Measurements from ENCODE around the gene VSIG4.

VSIG4 gene

DNA sequence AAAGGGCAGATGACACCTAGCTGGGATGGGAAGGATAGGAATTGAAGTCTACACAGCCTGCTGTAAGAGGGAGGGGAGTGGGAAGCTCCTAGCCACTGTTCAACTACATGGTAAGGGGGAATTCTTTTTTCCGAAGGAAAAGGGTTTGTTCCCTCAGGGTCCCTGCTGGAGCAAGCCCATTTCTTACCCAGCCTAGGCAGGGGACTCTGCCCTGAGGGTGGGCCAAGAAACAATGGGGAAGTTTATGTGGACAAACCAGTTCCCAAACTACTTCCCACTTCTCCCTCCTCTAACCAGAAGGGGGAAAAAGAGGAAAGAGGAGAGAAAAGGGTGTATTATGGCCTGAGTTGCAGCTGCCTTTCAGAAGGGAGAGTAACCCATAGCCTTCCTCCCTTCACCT, 13.5 kb upstream of the VSIG4 start:
- H3K27ac ChIP-seq: no peak overlapping the region
- TF ChIP-seq, protein P1, sequence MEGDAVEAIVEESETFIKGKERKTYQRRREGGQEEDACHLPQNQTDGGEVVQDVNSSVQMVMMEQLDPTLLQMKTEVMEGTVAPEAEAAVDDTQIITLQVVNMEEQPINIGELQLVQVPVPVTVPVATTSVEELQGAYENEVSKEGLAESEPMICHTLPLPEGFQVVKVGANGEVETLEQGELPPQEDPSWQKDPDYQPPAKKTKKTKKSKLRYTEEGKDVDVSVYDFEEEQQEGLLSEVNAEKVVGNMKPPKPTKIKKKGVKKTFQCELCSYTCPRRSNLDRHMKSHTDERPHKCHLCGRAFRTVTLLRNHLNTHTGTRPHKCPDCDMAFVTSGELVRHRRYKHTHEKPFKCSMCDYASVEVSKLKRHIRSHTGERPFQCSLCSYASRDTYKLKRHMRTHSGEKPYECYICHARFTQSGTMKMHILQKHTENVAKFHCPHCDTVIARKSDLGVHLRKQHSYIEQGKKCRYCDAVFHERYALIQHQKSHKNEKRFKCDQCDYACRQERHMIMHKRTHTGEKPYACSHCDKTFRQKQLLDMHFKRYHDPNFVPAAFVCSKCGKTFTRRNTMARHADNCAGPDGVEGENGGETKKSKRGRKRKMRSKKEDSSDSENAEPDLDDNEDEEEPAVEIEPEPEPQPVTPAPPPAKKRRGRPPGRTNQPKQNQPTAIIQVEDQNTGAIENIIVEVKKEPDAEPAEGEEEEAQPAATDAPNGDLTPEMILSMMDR (IDR thresholded peaks at IDR 0.05): no peak
- TF ChIP-seq ZFX (IDR thresholded peaks at IDR 0.05; ENCODE audit: borderline replicate concordance): no peak

DNA sequence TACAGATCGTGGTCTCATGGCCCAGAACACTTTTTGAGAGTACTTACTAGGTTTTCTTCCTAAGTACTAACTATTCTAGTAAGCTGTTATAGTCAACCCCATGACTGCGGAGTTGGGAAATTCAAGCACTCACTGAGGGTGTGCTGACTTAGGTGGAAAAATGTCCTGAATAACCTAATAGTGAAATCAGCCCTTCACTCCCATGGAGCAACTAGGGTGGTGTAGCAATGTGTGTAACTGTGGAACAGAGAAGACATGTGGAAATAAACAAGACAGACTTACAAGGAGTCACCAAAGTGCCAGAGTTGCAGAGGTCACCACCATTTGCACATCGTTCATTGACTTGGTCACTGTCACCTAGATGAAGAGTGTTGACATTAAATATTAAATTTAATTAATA, 12.1 kb upstream of the VSIG4 start:
- no peak for TF ChIP-seq ZFX (IDR thresholded peaks at IDR 0.05; ENCODE audit: borderline replicate concordance)
- TF ChIP-seq, protein P1 (IDR thresholded peaks at IDR 0.05): no peak
- H3K27ac ChIP-seq: no peak overlapping the region

DNA sequence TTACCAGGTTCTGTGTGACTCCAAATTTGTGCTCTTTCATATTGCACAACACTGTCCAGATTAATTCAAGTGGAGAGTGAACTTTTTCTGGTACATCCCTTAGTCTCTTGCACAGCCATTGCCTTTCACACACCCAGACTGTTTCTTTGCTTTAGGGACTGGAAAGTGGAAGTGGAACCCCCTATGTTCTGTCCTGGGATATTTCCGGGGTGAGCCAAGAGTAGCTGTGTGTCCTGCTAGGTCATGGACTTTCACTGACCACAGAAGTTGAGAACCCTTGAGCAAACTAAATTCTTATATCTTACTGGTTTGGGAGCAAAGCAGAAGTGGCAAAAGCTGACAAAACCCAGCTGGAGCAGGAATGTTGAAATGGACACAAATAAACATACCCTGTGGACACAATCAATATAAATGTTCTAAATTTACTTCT, 10.3 kb upstream of the VSIG4 start:
- no peak overlapping the region for H3K27ac ChIP-seq
- TF ChIP-seq, protein P1 (IDR thresholded peaks at IDR 0.05): no peak
- no peak for TF ChIP-seq ZFX (IDR thresholded peaks at IDR 0.05; ENCODE audit: borderline replicate concordance)

DNA sequence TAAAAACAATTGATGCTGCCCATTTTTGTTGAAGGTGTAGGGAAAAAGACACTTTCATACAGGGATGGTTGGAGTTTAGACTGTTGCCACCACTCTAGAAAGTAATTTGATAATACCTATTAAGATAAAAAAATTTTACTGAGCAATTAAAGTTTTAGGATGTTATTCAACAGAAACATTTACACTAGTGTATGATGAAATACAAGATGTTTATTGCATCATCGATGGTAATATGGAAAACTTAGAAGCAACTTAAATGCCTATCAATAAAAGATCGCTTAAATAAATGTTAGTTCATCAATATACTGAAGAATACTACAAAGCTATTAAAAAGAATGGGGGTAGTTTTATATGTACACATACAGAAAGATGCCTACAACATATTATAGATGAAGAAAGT, 9.2 kb upstream of the VSIG4 start:
- TF ChIP-seq, protein P1 (IDR thresholded peaks at IDR 0.05): no peak
- no peak for TF ChIP-seq ZFX (IDR thresholded peaks at IDR 0.05; ENCODE audit: borderline replicate concordance)
- H3K27ac ChIP-seq: no peak overlapping the region

DNA sequence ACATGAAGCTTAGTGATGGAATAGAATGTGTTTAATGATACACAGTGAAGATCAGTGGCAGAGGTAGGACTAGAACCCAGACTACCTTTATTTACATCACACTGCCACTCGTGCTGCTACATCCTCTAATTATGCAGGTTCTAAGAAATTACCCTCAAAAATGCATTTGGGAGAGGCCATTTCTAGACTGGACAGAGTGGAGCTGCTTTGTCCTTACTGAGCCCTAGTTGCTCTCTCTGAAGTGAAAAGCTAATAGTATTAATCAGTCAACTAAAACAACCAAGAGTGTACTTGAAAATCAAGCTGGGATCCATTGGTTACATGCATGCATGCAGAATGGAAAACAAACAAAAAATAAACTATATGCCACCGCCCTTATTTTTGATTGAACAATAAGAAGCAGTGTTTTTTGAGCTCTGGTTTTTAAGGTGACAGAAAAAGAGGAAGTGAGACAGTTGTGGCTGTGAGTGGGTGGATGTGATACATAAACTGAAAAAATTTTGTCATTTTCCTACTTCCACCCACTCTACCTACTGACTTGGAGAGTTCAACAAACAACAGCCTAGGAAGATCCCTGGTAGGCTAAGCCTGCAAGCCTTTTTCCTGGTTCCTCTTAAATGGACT, 6.8 kb upstream of the VSIG4 start:
- H3K27ac ChIP-seq: no peak overlapping the region
- TF ChIP-seq, protein P1 (IDR thresholded peaks at IDR 0.05): no peak

DNA sequence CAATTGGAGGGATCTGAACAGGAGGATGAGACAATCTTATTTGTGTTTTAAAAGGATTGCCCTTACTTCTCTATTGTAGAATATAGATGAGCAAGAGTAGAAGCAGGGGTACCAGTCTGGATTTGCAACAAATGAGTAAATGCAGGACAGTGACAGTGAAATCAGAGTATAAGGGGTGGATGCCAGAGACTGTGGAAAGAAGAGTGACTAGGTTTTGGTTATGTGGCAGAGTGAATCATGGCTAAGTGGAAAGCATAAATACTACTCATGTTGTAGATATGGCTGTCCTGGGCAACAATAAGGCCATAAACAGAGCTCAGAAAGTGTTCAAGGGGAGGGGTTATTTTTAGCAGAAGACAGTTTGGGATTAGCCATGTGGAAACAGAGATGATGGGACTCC, 6.0 kb upstream of the VSIG4 start:
- TF ChIP-seq, protein P1 (IDR thresholded peaks at IDR 0.05): no peak
- no peak for TF ChIP-seq ZFX (IDR thresholded peaks at IDR 0.05; ENCODE audit: borderline replicate concordance)
- no peak overlapping the region for H3K27ac ChIP-seq

DNA sequence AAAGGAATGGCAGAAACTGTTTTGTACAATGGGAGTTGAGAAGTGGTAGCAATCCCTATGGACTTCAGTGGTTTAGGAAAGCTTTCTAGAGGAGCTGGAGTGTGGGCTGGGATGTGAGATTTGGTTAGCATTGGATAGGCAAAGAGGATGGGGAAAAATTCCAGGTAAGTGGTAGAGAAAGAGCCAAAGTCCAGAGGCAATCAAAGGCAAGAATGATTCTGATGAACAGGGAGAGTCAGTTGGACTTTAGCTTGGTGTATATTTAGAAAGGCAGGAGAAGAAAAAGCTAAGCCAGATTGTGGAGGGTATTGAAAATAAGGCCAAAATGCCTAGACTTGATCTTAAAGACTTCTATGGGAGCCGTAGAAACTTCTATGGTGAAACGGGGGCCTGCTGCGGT, 3.7 kb upstream of the VSIG4 start:
- TF ChIP-seq, protein P1 (IDR thresholded peaks at IDR 0.05): no peak
- TF ChIP-seq ZFX (IDR thresholded peaks at IDR 0.05; ENCODE audit: borderline replicate concordance): no peak
- no peak overlapping the region for H3K27ac ChIP-seq

All from 22Rv1 (cell line).